ENCODE results near the gene GNAI2.

- TF ChIP-seq CTCF (IDR thresholded peaks at IDR 0.05) (no peak), EP300 (IDR thresholded peaks at IDR 0.05) (no peak), POLR2AphosphoS5 (IDR thresholded peaks at IDR 0.05) (no peak)
These were observed 6.5 kb upstream of the GNAI2 start for GRCh38 chr3:50229490-50229889.
